C1 segment of cervical spinal cord (tissue), 14 donors: ENCODE measurements around the gene ABHD13.
A peak's percentile ranks its signal among the peaks of the same experiment; 100 is the strongest.
"Not testable (repeated sequence)": the region's sequence is repeated elsewhere in the genome, so short reads cannot be mapped to it uniquely, and the experiment has no call there.

Experiments
- DNase-seq, 14 donors: peaks; one replicate each; lab custom pipeline; 2025; lab: John Stamatoyannopoulos, UW

The ABHD13 gene

GRCh38 chr13:108218044-108218974 is at the start of gene ABHD13:
ABHD13 (plus strand) TSS chr13:108218392; CDS start chr13:108229219, 10,827 bp downstream.
- peak; percentile 75 to 96 (median 90) for DNase-seq

GRCh38 chr13:108168929-108169328 is 49.3 kb upstream of the ABHD13 start:
- DNase-seq: no peak

GRCh38 chr13:108176685-108177274 is 41.4 kb upstream of the ABHD13 start:
- peak in 1 of 14 donors; percentile 2 for DNase-seq

- no peak for DNase-seq
Observed at GRCh38 chr13:108178078-108178477, 40.1 kb upstream of the ABHD13 start.

- DNase-seq: no peak
Observed at GRCh38 chr13:108182652-108183051, 35.5 kb upstream of the ABHD13 start.

GRCh38 chr13:108185223-108185622 is 33.0 kb upstream of the ABHD13 start:
- no peak for DNase-seq

GRCh38 chr13:108188260-108188659 is 29.9 kb upstream of the ABHD13 start:
- DNase-seq: no peak

- no peak for DNase-seq
Observed at GRCh38 chr13:108190897-108191296, 27.3 kb upstream of the ABHD13 start.

- DNase-seq: no peak
Observed at GRCh38 chr13:108193806-108194205, 24.4 kb upstream of the ABHD13 start.

GRCh38 chr13:108194435-108194936 is 23.7 kb upstream of the ABHD13 start:
- no peak for DNase-seq

GRCh38 chr13:108195146-108195545 is 23.0 kb upstream of the ABHD13 start:
- no peak for DNase-seq

- DNase-seq: no peak
Observed at GRCh38 chr13:108195861-108196260, 22.3 kb upstream of the ABHD13 start.

GRCh38 chr13:108200781-108201398 is 17.3 kb upstream of the ABHD13 start:
- no peak for DNase-seq

- no peak for DNase-seq
Observed at GRCh38 chr13:108210551-108210950, 7.6 kb upstream of the ABHD13 start.

- DNase-seq: no peak
Observed at GRCh38 chr13:108212886-108213285, 5.3 kb upstream of the ABHD13 start.

GRCh38 chr13:108213946-108214345 is 4.2 kb upstream of the ABHD13 start:
- DNase-seq: peak in 1 of 14 donors; percentile 48

- peak in 8 of 14 donors; percentile 6 to 48 (median 18) for DNase-seq
Observed at GRCh38 chr13:108214441-108215271, 3.5 kb upstream of the ABHD13 start.

- DNase-seq: peak; percentile 9 to 94 (median 84)
Observed at GRCh38 chr13:108215436-108215835, 2.8 kb upstream of the ABHD13 start, which contains the start of gene LIG4. LIG4 (minus strand) TSS chr13:108215536; CDS start chr13:108211268, 4,268 bp downstream.

- not testable (repeated sequence) for DNase-seq
Observed at GRCh38 chr13:108217307-108218043, 717 bp upstream of the ABHD13 start.

- DNase-seq: no peak
Observed at GRCh38 chr13:108220041-108220440, 1.8 kb downstream of the ABHD13 start.
